ENCODE measurements around the gene ANKS1A.

- TF ChIP-seq CTCF (IDR thresholded peaks at IDR 0.05) (no peak), EZH2 (IDR thresholded peaks at IDR 0.05) (no peak)
Observed at GRCh38 chr6:34917626-34918285, 28.7 kb downstream of the ANKS1A start.

All from neural progenitor cell (in vitro differentiated cells).